CD8-positive, alpha-beta memory T cell (primary cell): ENCODE measurements around the gene PCDHA7. TPM values are rescaled to one million over a fixed set of nuclear protein-coding genes. Genes with fewer than 3 reads are reported as not detected.
"Not testable (repeated sequence)": the region's sequence is repeated elsewhere in the genome, so short reads cannot be mapped to it uniquely, and the experiment has no call there.

Source experiments
- CTCF ChIA-PET: fragments of 350-600 bp; sonication (Branson Sonifier 250); formaldehyde crosslinking; loops from one replicate; lab custom pipeline; 2021; ENCODE audit warnings: antibody characterized with exemption; lab: Charles Lee
- POLR2A ChIA-PET: fragments of 350-600 bp; sonication (Branson Sonifier 250); formaldehyde crosslinking; loops from one replicate; lab custom pipeline; 2021; ENCODE audit warnings: antibody characterized with exemption; lab: Charles Lee
- DNase-seq, 5 donors: peaks; one replicate each; pipeline versions ENCODE4 v3.0.0 to v3.0.0-alpha.2; 2020 to 2022; ENCODE audit warnings: mixed read lengths in 1 of 5
- H3K27ac ChIP-seq: one replicate; pipeline ENCODE4 v1.7.0; 2013; ENCODE audit warnings: low read depth, mild to moderate bottlenecking, low read length, moderate library complexity
- H3K27me3 ChIP-seq: 2 replicates; pipeline ENCODE4 v1.7.0; 2013; ENCODE audit warnings: low read length, mild to moderate bottlenecking; ENCODE audit not compliant: insufficient read depth, poor library complexity, severe bottlenecking
- H3K36me3 ChIP-seq: 2 replicates; pipeline ENCODE4 v1.7.0; 2013; ENCODE audit warnings: mild to moderate bottlenecking, low read length, moderate library complexity; ENCODE audit not compliant: insufficient read depth
- H3K4me1 ChIP-seq: 2 replicates; pipeline ENCODE4 v1.7.0; 2013; ENCODE audit warnings: mild to moderate bottlenecking, low read length, moderate library complexity; ENCODE audit not compliant: insufficient read depth
- H3K4me3 ChIP-seq: 2 replicates; pipeline ENCODE4 v1.7.0; 2013; ENCODE audit warnings: mild to moderate bottlenecking, low read length
- H3K9me3 ChIP-seq: 2 replicates; pipeline ENCODE4 v1.7.0; 2013; ENCODE audit warnings: mild to moderate bottlenecking, low read length
- H3K27ac Mint-ChIP-seq, 8 donors: one replicate each; pipeline ENCODE4 v1.8.0; 2020 to 2021; ENCODE audit warnings: mixed read lengths in 8 of 8, mild to moderate bottlenecking in 6 of 8, inconsistent platforms in 3 of 8, moderate library complexity in 3 of 8
- H3K27me3 Mint-ChIP-seq, 2 donors: one replicate each; pipeline ENCODE4 v1.8.0; 2020 to 2021; ENCODE audit warnings: mixed read lengths in 2 of 2, mild to moderate bottlenecking in 1 of 2, moderate library complexity in 1 of 2
- H3K36me3 Mint-ChIP-seq, 3 donors: one replicate each; pipeline ENCODE4 v1.8.0; 2020 to 2021; ENCODE audit warnings: mixed read lengths in 3 of 3, inconsistent platforms in 1 of 3, mild to moderate bottlenecking in 1 of 3
- H3K4me1 Mint-ChIP-seq, 3 donors: one replicate each; pipeline ENCODE4 v1.8.0; 2020 to 2021; ENCODE audit warnings: mixed read lengths in 3 of 3, inconsistent platforms in 1 of 3, mild to moderate bottlenecking in 1 of 3
- H3K4me3 Mint-ChIP-seq, 7 donors: one replicate each; pipeline ENCODE4 v1.8.0; 2020 to 2021; ENCODE audit warnings: mixed read lengths in 7 of 7, mild to moderate bottlenecking in 6 of 7, moderate library complexity in 4 of 7, inconsistent platforms in 2 of 7
- H3K9me3 Mint-ChIP-seq, 5 donors: one replicate each; pipeline ENCODE4 v1.8.0; 2020 to 2022; ENCODE audit warnings: mixed read lengths in 5 of 5, mild to moderate bottlenecking in 3 of 5, moderate library complexity in 2 of 5, inconsistent platforms in 1 of 5
- polyA plus RNA-seq: library from polyadenylated mRNA; unstranded; fragments of 300-500 nt; fragmentation: Illumina TruSeq; gene quantifications from one replicate; pipeline ENCODE4 v1.2.3, GENCODE V29; 2021
- total RNA-seq, 2 experiments: library from RNA; stranded (reverse); gene quantifications; one replicate each; pipeline ENCODE4 v1.2.3, GENCODE V29; 2021

The PCDHA7 gene
- total and polyA plus RNA-seq, 3 experiments from 2014 or later, result not detected

DNA sequence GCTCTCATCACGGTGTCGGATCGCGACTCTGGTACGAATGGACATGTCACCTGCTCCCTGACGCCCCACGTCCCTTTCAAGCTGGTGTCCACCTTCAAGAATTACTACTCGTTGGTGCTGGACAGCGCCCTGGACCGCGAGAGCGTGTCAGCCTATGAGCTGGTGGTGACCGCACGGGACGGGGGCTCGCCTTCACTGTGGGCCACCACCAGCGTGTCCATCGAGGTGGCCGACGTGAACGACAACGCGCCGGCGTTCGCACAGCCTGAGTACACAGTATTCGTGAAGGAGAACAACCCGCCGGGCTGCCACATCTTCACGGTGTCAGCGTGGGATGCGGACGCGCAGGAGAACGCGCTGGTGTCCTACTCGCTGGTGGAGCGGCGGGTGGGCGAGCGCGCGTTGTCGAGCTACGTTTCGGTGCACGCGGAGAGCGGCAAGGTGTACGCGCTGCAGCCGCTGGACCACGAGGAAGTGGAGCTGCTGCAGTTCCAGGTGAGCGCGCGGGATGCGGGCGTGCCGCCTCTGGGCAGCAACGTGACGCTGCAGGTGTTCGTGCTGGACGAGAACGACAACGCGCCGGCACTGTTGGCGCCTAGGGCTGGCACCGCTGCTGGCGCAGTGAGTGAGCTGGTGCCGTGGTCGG lies 37.9 kb upstream of the PCDHA7 start:
- H3K4me1 Mint-ChIP-seq, H3K9me3 ChIP-seq, CTCF ChIA-PET, DNase-seq, H3K4me3 Mint-ChIP-seq, H3K4me3 ChIP-seq, H3K27ac ChIP-seq, H3K36me3 ChIP-seq, H3K27ac Mint-ChIP-seq, H3K4me1 ChIP-seq, H3K27me3 ChIP-seq, H3K36me3 Mint-ChIP-seq, POLR2A ChIA-PET: not testable (repeated sequence)
- Mint-ChIP-seq H3K27me3 (peaks cover 24 to 49% of the 10 kb centered on the region in 2 donors), H3K9me3 (peaks cover 29 to 66% (median 54%) of the 10 kb centered on the region in 5 donors)

DNA sequence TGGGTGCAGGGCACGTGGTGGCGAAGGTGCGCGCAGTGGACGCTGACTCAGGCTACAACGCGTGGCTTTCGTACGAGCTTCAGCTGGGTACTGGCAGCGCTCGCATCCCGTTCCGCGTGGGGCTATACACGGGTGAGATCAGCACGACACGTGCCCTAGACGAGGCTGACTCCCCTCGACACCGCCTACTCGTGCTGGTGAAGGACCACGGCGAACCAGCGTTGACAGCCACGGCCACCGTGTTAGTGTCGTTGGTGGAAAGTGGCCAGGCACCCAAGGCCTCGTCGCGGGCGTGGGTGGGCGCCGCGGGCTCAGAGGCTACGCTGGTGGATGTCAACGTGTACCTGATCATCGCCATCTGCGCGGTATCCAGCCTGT lies 37.4 kb upstream of the PCDHA7 start:
- CTCF ChIA-PET, result no interaction called here
- H3K9me3 ChIP-seq, result peaks cover 8% of the 10 kb centered on the region

DNA sequence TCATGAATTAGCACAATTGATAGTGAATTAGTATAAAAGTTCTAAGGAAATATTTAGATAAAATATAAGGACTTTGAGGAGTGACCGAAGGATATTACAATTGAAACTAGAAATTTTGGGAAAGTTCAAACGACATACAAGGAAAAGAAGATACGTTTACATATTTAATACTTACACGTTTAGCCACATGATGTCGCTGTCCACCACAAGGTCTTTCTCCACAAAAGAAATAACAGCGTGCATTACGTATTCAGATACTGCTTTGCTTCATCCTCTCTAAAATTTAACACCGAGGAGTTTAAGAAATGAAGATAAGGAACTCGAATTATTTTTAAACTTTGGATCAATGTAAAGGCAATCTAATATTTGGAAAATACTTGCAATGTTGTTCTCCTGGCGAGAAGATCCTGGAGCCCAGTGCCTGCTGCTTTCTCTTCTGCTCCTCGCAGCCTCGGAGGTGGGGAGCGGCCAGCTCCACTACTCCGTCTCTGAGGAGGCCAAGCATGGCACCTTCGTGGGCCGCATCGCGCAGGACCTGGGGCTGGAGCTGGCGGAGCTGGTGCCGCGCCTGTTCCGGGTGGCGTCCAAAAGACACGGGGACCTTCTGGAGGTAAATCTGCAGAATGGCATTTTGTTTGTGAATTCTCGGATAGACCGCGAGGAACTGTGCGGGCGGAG lies 33.1 kb upstream of the PCDHA7 start, which contains the start of gene PCDHA3:
Gene PCDHA3, plus strand, starts transcription at position 242 of the 678 bp plus-strand sequence.
- H3K27me3 ChIP-seq, result no peaks in the 10 kb centered on the region
- POLR2A ChIA-PET, result no interaction called here
- Mint-ChIP-seq H3K4me3 (no peak within 1 kb of the TSS), H3K9me3 (peaks cover 37 to 59% (median 41%) of the 10 kb centered on the region in 5 donors), H3K27me3 (peaks cover 15 to 37% of the 10 kb centered on the region in 2 donors), H3K4me1 (no peaks in the 10 kb centered on the region), H3K27ac (no peak within 1 kb of the TSS), H3K36me3 (peaks cover 0 to 4% (median 0%) of the 10 kb centered on the region in 3 donors)
- no peak within 1 kb of the TSS for H3K27ac ChIP-seq
- H3K4me1 ChIP-seq, result no peaks in the 10 kb centered on the region
- H3K9me3 ChIP-seq, result peaks cover 4% of the 10 kb centered on the region
- H3K36me3 ChIP-seq, result no peaks in the 10 kb centered on the region
- H3K4me3 ChIP-seq, result no peak within 1 kb of the TSS
- CTCF ChIA-PET, result no interaction called here
- DNase-seq, result no peak

More for the DNA sequence above, 37.4 kb upstream of the PCDHA7 start:
- H3K4me1 Mint-ChIP-seq, result no peaks in the 10 kb centered on the region
- H3K27me3 ChIP-seq, result no peaks in the 10 kb centered on the region
- H3K27ac ChIP-seq, result no peak overlapping the region
- POLR2A ChIA-PET, result no interaction called here
- H3K36me3 Mint-ChIP-seq, result peaks cover 0 to 4% (median 2%) of the 10 kb centered on the region in 3 donors
- no peaks in the 10 kb centered on the region for H3K36me3 ChIP-seq
- peaks cover 19 to 44% of the 10 kb centered on the region in 2 donors for H3K27me3 Mint-ChIP-seq
- no peak overlapping the region for H3K27ac Mint-ChIP-seq
- H3K4me3 ChIP-seq, result no peak overlapping the region
- no peak for DNase-seq
- peaks cover 29 to 66% (median 51%) of the 10 kb centered on the region in 5 donors for H3K9me3 Mint-ChIP-seq
- no peak overlapping the region for H3K4me3 Mint-ChIP-seq
- H3K4me1 ChIP-seq, result no peaks in the 10 kb centered on the region

DNA sequence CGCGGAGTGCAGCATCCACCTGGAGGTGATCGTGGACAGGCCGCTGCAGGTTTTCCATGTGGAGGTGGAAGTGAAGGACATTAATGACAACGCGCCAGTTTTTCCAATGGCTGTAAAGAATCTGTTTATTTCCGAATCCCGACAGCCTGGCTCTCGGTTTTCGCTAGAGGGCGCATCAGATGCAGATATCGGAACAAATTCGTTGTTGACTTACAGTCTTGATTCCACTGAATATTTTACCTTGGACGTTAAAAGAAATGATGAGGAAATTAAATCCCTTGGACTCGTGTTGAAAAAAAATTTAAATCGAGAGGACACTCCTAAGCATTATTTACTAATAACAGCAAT lies 32.6 kb upstream of the PCDHA7 start:
- no peak overlapping the region for H3K4me3 Mint-ChIP-seq
- CTCF ChIA-PET, result no interaction called here

DNA sequence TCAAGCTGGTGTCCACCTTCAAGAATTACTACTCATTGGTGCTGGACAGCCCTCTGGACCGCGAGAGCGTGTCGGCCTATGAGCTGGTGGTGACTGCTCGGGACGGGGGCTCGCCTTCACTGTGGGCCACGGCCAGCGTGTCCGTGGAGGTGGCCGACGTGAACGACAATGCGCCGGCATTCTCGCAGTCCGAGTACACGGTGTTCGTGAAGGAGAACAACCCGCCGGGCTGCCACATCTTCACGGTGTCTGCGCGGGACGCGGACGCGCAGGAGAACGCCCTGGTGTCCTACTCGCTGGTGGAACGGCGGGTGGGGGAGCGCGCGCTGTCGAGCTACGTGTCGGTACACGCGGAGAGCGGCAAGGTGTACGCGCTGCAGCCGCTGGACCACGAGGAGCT lies 31.7 kb upstream of the PCDHA7 start:
- H3K36me3 Mint-ChIP-seq, H3K4me1 ChIP-seq, POLR2A ChIA-PET, H3K27ac Mint-ChIP-seq, H3K4me1 Mint-ChIP-seq, H3K4me3 Mint-ChIP-seq, H3K36me3 ChIP-seq, CTCF ChIA-PET, H3K9me3 ChIP-seq, DNase-seq, H3K27ac ChIP-seq, H3K4me3 ChIP-seq, H3K27me3 ChIP-seq: not testable (repeated sequence)
- peaks cover 33 to 57% (median 40%) of the 10 kb centered on the region in 5 donors for H3K9me3 Mint-ChIP-seq
- H3K27me3 Mint-ChIP-seq, result peaks cover 16 to 46% of the 10 kb centered on the region in 2 donors

More for the DNA sequence above, 32.6 kb upstream of the PCDHA7 start:
- H3K36me3 Mint-ChIP-seq, result peaks cover 0 to 4% (median 0%) of the 10 kb centered on the region in 3 donors
- H3K27me3 Mint-ChIP-seq, result peaks cover 16 to 41% of the 10 kb centered on the region in 2 donors
- H3K36me3 ChIP-seq, result no peaks in the 10 kb centered on the region
- POLR2A ChIA-PET, result no interaction called here
- H3K27ac ChIP-seq, result no peak overlapping the region
- peaks cover 4% of the 10 kb centered on the region for H3K9me3 ChIP-seq
- H3K9me3 Mint-ChIP-seq, result peaks cover 38 to 58% (median 43%) of the 10 kb centered on the region in 5 donors
- no peaks in the 10 kb centered on the region for H3K4me1 Mint-ChIP-seq
- H3K4me3 ChIP-seq, result no peak overlapping the region
- H3K27me3 ChIP-seq, result no peaks in the 10 kb centered on the region
- no peak for DNase-seq
- H3K4me1 ChIP-seq, result no peaks in the 10 kb centered on the region
- H3K27ac Mint-ChIP-seq, result no peak overlapping the region

DNA sequence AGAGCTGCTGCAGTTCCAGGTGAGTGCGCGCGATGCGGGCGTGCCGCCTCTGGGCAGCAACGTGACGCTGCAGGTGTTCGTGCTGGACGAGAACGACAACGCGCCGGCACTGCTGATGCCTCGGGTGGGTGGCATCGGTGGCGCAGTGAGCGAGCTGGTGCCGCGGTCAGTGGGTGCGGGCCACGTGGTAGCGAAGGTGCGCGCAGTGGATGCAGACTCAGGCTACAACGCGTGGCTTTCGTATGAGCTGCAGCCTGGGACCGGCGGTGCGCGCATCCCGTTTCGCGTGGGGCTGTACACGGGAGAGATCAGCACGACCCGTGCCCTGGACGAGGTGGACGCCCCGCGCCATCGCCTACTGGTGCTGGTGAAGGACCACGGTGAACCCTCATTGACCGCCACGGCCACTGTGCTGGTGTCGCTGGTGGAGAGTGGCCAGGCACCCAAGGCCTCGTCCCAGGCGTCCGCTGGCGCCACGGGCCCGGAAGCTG lies 31.2 kb upstream of the PCDHA7 start:
- Mint-ChIP-seq H3K27me3 (peaks cover 16 to 49% of the 10 kb centered on the region in 2 donors), H3K27ac (no peak overlapping the region), H3K4me1 (no peaks in the 10 kb centered on the region), H3K4me3 (no peak overlapping the region), H3K36me3 (peaks cover 0 to 4% (median 1%) of the 10 kb centered on the region in 3 donors), H3K9me3 (peaks cover 32 to 61% (median 42%) of the 10 kb centered on the region in 5 donors)
- H3K9me3 ChIP-seq, result peaks cover 4% of the 10 kb centered on the region
- no peak for DNase-seq
- no peak overlapping the region for H3K4me3 ChIP-seq
- H3K27ac ChIP-seq, result no peak overlapping the region
- CTCF ChIA-PET, result no interaction called here
- no peaks in the 10 kb centered on the region for H3K27me3 ChIP-seq
- no peaks in the 10 kb centered on the region for H3K36me3 ChIP-seq
- no peaks in the 10 kb centered on the region for H3K4me1 ChIP-seq
- POLR2A ChIA-PET, result no interaction called here

DNA sequence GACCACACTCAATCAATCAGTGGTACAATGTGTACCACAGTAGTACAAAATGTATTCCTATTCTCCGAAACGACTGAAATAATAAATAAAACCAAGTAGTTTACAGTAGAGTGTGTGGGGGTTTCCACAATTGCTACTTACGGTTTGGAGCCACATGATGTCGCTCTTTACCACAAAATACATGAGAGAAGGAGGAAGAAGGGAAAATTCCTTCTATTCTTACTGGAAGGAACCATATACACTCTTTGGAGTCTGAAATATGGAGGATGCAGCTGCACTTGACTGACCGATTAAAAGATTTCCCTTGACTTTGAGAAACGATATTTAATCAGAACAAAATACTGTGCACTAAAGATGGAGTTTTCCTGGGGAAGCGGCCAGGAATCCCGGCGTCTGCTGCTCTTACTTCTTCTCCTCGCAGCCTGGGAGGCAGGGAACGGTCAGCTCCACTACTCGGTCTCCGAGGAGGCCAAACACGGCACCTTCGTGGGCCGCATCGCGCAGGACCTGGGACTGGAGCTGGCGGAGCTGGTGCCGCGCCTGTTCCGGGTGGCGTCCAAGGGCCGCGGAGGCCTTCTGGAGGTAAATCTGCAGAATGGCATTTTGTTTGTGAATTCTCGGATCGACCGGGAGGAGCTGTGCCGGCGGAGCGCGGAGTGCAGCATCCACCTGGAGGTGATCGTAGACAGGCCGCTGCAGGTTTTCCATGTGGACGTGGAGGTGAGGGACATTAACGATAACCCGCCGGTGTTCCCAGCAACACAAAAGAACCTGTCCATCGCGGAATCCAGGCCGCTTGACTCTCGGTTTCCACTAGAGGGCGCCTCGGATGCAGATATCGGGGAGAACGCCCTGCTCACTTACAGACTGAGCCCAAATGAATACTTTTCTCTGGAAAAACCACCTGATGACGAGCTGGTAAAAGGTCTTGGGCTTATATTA lies 27.0 kb upstream of the PCDHA7 start, which contains the start of gene PCDHA4:
Gene PCDHA4, plus strand, starts transcription at position 235 of the 942 bp plus-strand sequence.
- H3K4me3 ChIP-seq, result no peak within 1 kb of the TSS
- H3K27me3 ChIP-seq, result no peaks in the 10 kb centered on the region
- ChIA-PET POLR2A (no interaction called here), CTCF (no interaction called here)
- no peaks in the 10 kb centered on the region for H3K9me3 ChIP-seq
- Mint-ChIP-seq H3K36me3 (peaks cover 0 to 1% (median 0%) of the 10 kb centered on the region in 3 donors), H3K27ac (no peak within 1 kb of the TSS), H3K4me1 (no peaks in the 10 kb centered on the region), H3K4me3 (no peak within 1 kb of the TSS), H3K27me3 (peaks cover 8 to 36% of the 10 kb centered on the region in 2 donors), H3K9me3 (peaks cover 20 to 50% (median 39%) of the 10 kb centered on the region in 5 donors)
- no peak within 1 kb of the TSS for H3K27ac ChIP-seq
- no peaks in the 10 kb centered on the region for H3K4me1 ChIP-seq
- H3K36me3 ChIP-seq, result no peaks in the 10 kb centered on the region
- no peak for DNase-seq
